K562 (cell line): ENCODE results near the gene SHANK1. TPM values are rescaled to one million over a fixed set of nuclear protein-coding genes. Genes with fewer than 3 reads are reported as not detected.

ENCODE experiments used
- CHD4 ChIP-seq: fragments of 200-600 bp; sonication (generic); IDR thresholded peaks from 3 replicates; pipeline ENCODE4 v1.6.1; 2012; ENCODE audit warnings: low read depth, mild to moderate bottlenecking, mixed read lengths, low read length, inconsistent platforms; ENCODE audit not compliant: insufficient read depth, insufficient replicate concordance, poor library complexity, severe bottlenecking
- ZEB2 ChIP-seq: fragments of 450-650 bp; IDR thresholded peaks from 2 replicates; pipeline ENCODE4 v1.6.1; 2016
- polyA plus RNA-seq, 8 experiments: library from polyadenylated mRNA; depleted of rRNA in 4 of 8; stranded (reverse) in 5 of 8; unstranded in 3 of 8; fragments of >200 nt; fragmentation: Nextera tagmentation in 2 of 8; fragmentation: Illumina TruSeq in 1 of 8; extraction: Ambion mirVana in 2 of 8; extraction: Trizol in 1 of 8; gene quantifications; 2 replicates each; pipeline versions ENCODE4 v1.2.1 to v1.2.3, GENCODE V29; 2011 to 2014; ENCODE audit warnings: inconsistent platforms in 1 of 8, missing spikeins in 1 of 8
- total RNA-seq, 7 experiments: library from RNA; depleted of rRNA in 6 of 7; stranded (reverse); fragments of >200 nt in 6 of 7; fragmentation: Illumina TruSeq in 2 of 7; extraction: Trizol in 2 of 7; gene quantifications; 2 replicates each; pipeline versions ENCODE4 v1.2.1 to v1.2.3, GENCODE V29; 2011 to 2021; ENCODE audit warnings: low replicate concordance in 1 of 7
- TF ChIP-seq, protein P1 (sequence below), 2 experiments: fragments of 450-650 bp in 1 of 2; sonication (generic) in 1 of 2; formaldehyde crosslinking in 1 of 2; IDR thresholded peaks; 2 replicates each; pipeline versions ENCODE4 v1.7.1 to v1.9.0; 2016 to 2022; ENCODE audit warnings: inconsistent platforms in 1 of 2, mild to moderate bottlenecking in 1 of 2, missing genetic modification reagents in 1 of 2
- TF ChIP-seq, protein P2 (sequence below), 2 experiments: fragments of 450-650 bp; formaldehyde crosslinking in 1 of 2; IDR thresholded peaks; 2 replicates each; pipeline versions ENCODE4 v1.4.0 to v1.6.1; 2014 to 2020; ENCODE audit warnings: mild to moderate bottlenecking in 2 of 2, borderline replicate concordance in 1 of 2, low read depth in 1 of 2
- TF ChIP-seq, protein P3 (sequence below): fragments of 450-650 bp; IDR thresholded peaks from 2 replicates; pipeline ENCODE4 v1.6.1; 2016; ENCODE audit warnings: antibody characterized with exemption

Gene SHANK1
- total and polyA plus RNA-seq, 9 of the 15 experiments (the other 6 are each of a cell fraction or from before 2014, with no cell fraction given) = 0.33 to 1.3 (median 0.55) TPM; not detected in 2

DNA sequence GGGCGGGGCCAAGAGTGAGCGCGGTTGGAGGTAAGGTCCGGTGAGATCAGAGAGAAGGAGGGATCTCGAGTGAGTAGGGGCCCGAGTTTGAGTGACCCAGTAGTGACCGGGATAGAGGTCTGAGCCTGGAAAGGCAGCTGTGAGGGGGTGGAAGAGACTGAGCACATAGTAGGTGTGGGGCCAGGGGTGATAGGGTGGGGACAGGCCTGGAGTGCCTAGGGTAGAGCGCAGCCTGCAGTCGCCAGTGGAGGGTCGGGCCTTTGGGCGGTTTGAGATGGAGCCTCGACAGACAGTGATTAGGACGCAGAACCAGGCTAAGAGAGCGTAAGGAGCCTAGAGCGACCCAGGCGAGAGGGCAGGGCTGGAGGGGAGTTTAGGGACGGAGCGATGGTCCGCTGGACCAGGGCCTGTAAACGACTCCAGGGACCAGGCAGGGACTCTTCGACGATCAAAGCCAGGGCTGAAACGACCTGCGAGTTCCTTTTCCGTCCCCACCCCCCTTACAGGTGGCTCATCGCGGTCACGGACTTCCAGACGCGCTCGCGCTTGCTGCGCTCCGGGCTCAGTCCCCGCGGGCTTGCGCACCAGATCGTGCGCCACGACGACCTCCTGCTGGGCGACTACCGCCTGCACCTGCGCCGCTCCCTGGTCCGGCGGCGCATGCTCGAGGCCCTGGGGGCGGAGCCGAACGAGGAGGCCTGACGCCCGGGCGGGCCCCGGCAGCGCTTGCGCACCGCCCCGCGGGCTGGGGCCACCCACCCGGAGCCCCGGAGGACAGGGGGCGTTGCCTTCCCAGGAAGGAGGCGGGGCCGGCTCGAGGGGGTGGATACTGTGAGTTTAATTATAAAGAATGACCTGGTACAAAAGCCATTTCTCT is 60.9 kb downstream of the SHANK1 start (continued):
- TF ChIP-seq, protein P1, sequence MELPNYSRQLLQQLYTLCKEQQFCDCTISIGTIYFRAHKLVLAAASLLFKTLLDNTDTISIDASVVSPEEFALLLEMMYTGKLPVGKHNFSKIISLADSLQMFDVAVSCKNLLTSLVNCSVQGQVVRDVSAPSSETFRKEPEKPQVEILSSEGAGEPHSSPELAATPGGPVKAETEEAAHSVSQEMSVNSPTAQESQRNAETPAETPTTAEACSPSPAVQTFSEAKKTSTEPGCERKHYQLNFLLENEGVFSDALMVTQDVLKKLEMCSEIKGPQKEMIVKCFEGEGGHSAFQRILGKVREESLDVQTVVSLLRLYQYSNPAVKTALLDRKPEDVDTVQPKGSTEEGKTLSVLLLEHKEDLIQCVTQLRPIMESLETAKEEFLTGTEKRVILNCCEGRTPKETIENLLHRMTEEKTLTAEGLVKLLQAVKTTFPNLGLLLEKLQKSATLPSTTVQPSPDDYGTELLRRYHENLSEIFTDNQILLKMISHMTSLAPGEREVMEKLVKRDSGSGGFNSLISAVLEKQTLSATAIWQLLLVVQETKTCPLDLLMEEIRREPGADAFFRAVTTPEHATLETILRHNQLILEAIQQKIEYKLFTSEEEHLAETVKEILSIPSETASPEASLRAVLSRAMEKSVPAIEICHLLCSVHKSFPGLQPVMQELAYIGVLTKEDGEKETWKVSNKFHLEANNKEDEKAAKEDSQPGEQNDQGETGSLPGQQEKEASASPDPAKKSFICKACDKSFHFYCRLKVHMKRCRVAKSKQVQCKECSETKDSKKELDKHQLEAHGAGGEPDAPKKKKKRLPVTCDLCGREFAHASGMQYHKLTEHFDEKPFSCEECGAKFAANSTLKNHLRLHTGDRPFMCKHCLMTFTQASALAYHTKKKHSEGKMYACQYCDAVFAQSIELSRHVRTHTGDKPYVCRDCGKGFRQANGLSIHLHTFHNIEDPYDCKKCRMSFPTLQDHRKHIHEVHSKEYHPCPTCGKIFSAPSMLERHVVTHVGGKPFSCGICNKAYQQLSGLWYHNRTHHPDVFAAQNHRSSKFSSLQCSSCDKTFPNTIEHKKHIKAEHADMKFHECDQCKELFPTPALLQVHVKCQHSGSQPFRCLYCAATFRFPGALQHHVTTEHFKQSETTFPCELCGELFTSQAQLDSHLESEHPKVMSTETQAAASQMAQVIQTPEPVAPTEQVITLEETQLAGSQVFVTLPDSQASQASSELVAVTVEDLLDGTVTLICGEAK (IDR thresholded peaks at IDR 0.05) = peak; percentile 60; the same call in 1 of the 2 replicates
- TF ChIP-seq, protein P1 (CRISPR knock-in tag; IDR thresholded peaks at IDR 0.05) = no peak
- TF ChIP-seq, protein P2, sequence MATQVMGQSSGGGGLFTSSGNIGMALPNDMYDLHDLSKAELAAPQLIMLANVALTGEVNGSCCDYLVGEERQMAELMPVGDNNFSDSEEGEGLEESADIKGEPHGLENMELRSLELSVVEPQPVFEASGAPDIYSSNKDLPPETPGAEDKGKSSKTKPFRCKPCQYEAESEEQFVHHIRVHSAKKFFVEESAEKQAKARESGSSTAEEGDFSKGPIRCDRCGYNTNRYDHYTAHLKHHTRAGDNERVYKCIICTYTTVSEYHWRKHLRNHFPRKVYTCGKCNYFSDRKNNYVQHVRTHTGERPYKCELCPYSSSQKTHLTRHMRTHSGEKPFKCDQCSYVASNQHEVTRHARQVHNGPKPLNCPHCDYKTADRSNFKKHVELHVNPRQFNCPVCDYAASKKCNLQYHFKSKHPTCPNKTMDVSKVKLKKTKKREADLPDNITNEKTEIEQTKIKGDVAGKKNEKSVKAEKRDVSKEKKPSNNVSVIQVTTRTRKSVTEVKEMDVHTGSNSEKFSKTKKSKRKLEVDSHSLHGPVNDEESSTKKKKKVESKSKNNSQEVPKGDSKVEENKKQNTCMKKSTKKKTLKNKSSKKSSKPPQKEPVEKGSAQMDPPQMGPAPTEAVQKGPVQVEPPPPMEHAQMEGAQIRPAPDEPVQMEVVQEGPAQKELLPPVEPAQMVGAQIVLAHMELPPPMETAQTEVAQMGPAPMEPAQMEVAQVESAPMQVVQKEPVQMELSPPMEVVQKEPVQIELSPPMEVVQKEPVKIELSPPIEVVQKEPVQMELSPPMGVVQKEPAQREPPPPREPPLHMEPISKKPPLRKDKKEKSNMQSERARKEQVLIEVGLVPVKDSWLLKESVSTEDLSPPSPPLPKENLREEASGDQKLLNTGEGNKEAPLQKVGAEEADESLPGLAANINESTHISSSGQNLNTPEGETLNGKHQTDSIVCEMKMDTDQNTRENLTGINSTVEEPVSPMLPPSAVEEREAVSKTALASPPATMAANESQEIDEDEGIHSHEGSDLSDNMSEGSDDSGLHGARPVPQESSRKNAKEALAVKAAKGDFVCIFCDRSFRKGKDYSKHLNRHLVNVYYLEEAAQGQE (IDR thresholded peaks at IDR 0.05; ENCODE audit: borderline replicate concordance) = peak; percentile 70; the same call in 1 of the 2 replicates
- TF ChIP-seq, protein P2 (CRISPR knock-in tag; IDR thresholded peaks at IDR 0.05; ENCODE audit: low read depth) = peak; percentile 73; the same call in 1 of the 2 replicates
- TF ChIP-seq ZEB2 (no peak), CHD4 (no peak)
- TF ChIP-seq, protein P3, sequence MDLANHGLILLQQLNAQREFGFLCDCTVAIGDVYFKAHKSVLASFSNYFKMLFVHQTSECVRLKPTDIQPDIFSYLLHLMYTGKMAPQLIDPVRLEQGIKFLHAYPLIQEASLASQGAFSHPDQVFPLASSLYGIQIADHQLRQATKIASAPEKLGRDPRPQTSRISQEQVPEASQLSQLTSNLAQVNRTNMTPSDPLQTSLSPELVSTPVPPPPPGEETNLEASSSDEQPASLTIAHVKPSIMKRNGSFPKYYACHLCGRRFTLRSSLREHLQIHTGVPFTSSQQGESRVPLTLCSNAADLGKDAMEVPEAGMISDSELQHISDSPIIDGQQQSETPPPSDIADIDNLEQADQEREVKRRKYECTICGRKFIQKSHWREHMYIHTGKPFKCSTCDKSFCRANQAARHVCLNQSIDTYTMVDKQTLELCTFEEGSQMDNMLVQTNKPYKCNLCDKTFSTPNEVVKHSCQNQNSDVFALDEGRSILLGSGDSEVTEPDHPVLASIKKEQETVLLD = peak; percentile 91
